ENCODE data around the gene EXOC6B. TPM values are rescaled to one million over a fixed set of nuclear protein-coding genes. Genes with fewer than 3 reads are reported as not detected.

Gene EXOC6B
- total and polyA plus RNA-seq, 10 of the 15 experiments (the other 5 are each of a cell fraction or from before 2014, with no cell fraction given) = 0.23 to 2.2 (median 1.2) TPM

- FAIRE-seq = no peak
- Histone ChIP-seq H3K27ac (ENCODE audit: control insufficient read depth, insufficient read depth) (no peak overlapping the region), H2AFZ (ENCODE audit: control insufficient read depth, low read depth, low read length) (no peak overlapping the region), H3K9me3 (replicated peaks; ENCODE audit: control insufficient read depth, insufficient read depth, low read length) (no peaks in the 10 kb centered on the region), H3K79me2 (ENCODE audit: control insufficient read depth, insufficient read depth, low read length) (no peaks in the 10 kb centered on the region), H3K4me3 (no peak overlapping the region), H3K4me1 (ENCODE audit: control insufficient read depth, insufficient read depth, low read length) (no peaks in the 10 kb centered on the region), H3K27me3 (replicated peaks in 1 of 2; ENCODE audit: control insufficient read depth in 2 of 2, insufficient read depth in 2 of 2, low read length in 1 of 2) (no peaks in the 10 kb centered on the region), H4K20me1 (ENCODE audit: control insufficient read depth, insufficient read depth) (no peaks in the 10 kb centered on the region), H3K36me3 (ENCODE audit: control insufficient read depth in 2 of 2, insufficient read depth in 2 of 2, low read length in 1 of 2) (no peaks in the 10 kb centered on the region), H3K9ac (ENCODE audit: control insufficient read depth, insufficient read depth, low read length) (no peak overlapping the region), H3K4me2 (ENCODE audit: control insufficient read depth, insufficient read depth) (no peak overlapping the region)
- BruUV-seq (replicated peaks) = no TSS peak
- no peak for DNase-seq (ENCODE audit: low read depth, low spot score)
- POLR2A ChIA-PET = no interaction called here
- 45% methylated on average over 2 of the region's 2 CpGs for WGBS (ENCODE audit: insufficient coverage, insufficient replicate concordance, low lambda C conversion rate, missing lambda C conversion rate)
- in situ Hi-C loops (cut with MboI) (no loop called here), intact Hi-C loops (cut with micrococcal nuclease; ENCODE audit: unreplicated experiment) (no loop called here)
- TF ChIP-seq IRF3 (IDR thresholded peaks at IDR 0.05) (no peak), RUNX3 (IDR thresholded peaks at IDR 0.05; ENCODE audit: low read length) (no peak), CBX5 (IDR thresholded peaks at IDR 0.05; ENCODE audit: low read depth) (no peak), REST (IDR thresholded peaks at IDR 0.05; ENCODE audit: low read depth, low read length) (no peak), RB1 (IDR thresholded peaks at IDR 0.05; ENCODE audit: borderline replicate concordance) (no peak), ATF3 (IDR thresholded peaks at IDR 0.05; ENCODE audit: borderline replicate concordance, extremely low read depth, low read depth, low read length) (no peak), TCF7 (IDR thresholded peaks at IDR 0.05; ENCODE audit: borderline replicate concordance) (no peak), RELA (IDR thresholded peaks at IDR 0.05; ENCODE audit: borderline replicate concordance, partially characterized antibody) (no peak)
- RAD21 ChIA-PET (ENCODE audit: unreplicated experiment) = no interaction called here
- SMC1A ChIA-PET (ENCODE audit: uncharacterized antibody, unreplicated experiment) = no interaction called here
- CTCF ChIA-PET = no interaction called here
- ATAC-seq = no peak
These were observed 653.4 kb downstream of the EXOC6B start for GRCh38 chr2:72172478-72172877.

All from GM12878 (cell line).